Fibroblast of peridontal ligament (primary cell): ENCODE measurements around the gene PARP1.
"Not testable (repeated sequence)": the region's sequence is repeated elsewhere in the genome, so short reads cannot be mapped to it uniquely, and the experiment has no call there.

Experiments used
- DNase-seq: peaks from one replicate; pipeline ENCODE4 v3.0.0-alpha.2; 2010; ENCODE audit errors: extremely low read depth

Gene PARP1

GRCh38 chr1:226351709-226352108 lies 56.2 kb downstream of the PARP1 start:
- no peak for DNase-seq

GRCh38 chr1:226350519-226350865 lies 57.4 kb downstream of the PARP1 start:
- DNase-seq = no peak

GRCh38 chr1:226349801-226350518 lies 57.9 kb downstream of the PARP1 start:
- no peak for DNase-seq

- no peak for DNase-seq
These were observed 58.8 kb downstream of the PARP1 start for GRCh38 chr1:226349081-226349480.

GRCh38 chr1:226344441-226345259 lies 63.2 kb downstream of the PARP1 start:
- DNase-seq = no peak

- DNase-seq = no peak
These were observed 65.2 kb downstream of the PARP1 start for GRCh38 chr1:226342656-226343055.

- DNase-seq = not testable (repeated sequence)
These were observed 67.8 kb downstream of the PARP1 start for GRCh38 chr1:226340111-226340510.

GRCh38 chr1:226337276-226337875 lies 70.5 kb downstream of the PARP1 start:
- no peak for DNase-seq

GRCh38 chr1:226335661-226336060 lies 72.2 kb downstream of the PARP1 start:
- no peak for DNase-seq

GRCh38 chr1:226332947-226333346 lies 74.9 kb downstream of the PARP1 start:
- no peak for DNase-seq

GRCh38 chr1:226329237-226329636 lies 78.7 kb downstream of the PARP1 start:
- DNase-seq = no peak

GRCh38 chr1:226327761-226328162 lies 80.1 kb downstream of the PARP1 start:
- DNase-seq = no peak

GRCh38 chr1:226325178-226325577 lies 82.7 kb downstream of the PARP1 start:
- DNase-seq = no peak

- no peak for DNase-seq
These were observed 83.4 kb downstream of the PARP1 start for GRCh38 chr1:226324479-226324878.

GRCh38 chr1:226322986-226323385 lies 84.9 kb downstream of the PARP1 start:
- no peak for DNase-seq

- no peak for DNase-seq
These were observed 87.0 kb downstream of the PARP1 start for GRCh38 chr1:226320930-226321329.

GRCh38 chr1:226318471-226318870 lies 89.4 kb downstream of the PARP1 start:
- DNase-seq = no peak

GRCh38 chr1:226314055-226314454 lies 93.8 kb downstream of the PARP1 start:
- DNase-seq = no peak

GRCh38 chr1:226312065-226312464 lies 95.8 kb downstream of the PARP1 start:
- no peak for DNase-seq

- DNase-seq = no peak
These were observed 96.5 kb downstream of the PARP1 start for GRCh38 chr1:226311376-226311775.
